ENCODE results near the gene ERGIC1.

Gene ERGIC1

GRCh38 chr5:172969921-172970320 lies 135.9 kb downstream of the ERGIC1 start:
- in situ Hi-C loops (cut with HindIII; ENCODE audit: low pct_ligation_motif_present, low pct_unique_long_range_greater_than_20kb, low sequenced_read_pairs), result no loop called here
- DNase-seq, result no peak

- in situ Hi-C loops (cut with HindIII; ENCODE audit: low pct_ligation_motif_present, low pct_unique_long_range_greater_than_20kb, low sequenced_read_pairs), result no loop called here
Observed at GRCh38 chr5:172971482-172971881, 137.4 kb downstream of the ERGIC1 start.

DNA sequence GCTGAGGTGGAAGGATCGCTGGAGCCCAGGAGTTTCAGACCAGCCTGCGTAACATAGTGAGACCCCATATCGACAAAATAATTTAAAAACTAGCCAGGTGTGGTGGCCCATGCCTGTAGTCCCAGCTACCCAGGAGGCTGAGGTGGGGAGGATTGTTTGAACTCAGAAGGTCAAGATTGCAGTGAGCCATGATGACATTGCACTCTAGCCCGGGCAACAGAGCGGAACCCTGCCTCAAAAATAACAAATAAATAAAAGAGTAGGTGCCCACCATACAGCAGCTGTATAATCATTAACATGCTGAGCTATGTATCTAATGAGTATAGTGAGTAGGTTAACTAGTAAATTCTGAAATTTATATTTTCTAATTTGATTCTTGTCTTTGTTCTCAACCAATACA lies 138.5 kb downstream of the ERGIC1 start:
- in situ Hi-C loops (cut with HindIII; ENCODE audit: low pct_ligation_motif_present, low pct_unique_long_range_greater_than_20kb, low sequenced_read_pairs), result no loop called here
- DNase-seq, result no peak

More at GRCh38 chr5:172971482-172971881, 137.4 kb downstream of the ERGIC1 start:
- no peak for DNase-seq

DNA sequence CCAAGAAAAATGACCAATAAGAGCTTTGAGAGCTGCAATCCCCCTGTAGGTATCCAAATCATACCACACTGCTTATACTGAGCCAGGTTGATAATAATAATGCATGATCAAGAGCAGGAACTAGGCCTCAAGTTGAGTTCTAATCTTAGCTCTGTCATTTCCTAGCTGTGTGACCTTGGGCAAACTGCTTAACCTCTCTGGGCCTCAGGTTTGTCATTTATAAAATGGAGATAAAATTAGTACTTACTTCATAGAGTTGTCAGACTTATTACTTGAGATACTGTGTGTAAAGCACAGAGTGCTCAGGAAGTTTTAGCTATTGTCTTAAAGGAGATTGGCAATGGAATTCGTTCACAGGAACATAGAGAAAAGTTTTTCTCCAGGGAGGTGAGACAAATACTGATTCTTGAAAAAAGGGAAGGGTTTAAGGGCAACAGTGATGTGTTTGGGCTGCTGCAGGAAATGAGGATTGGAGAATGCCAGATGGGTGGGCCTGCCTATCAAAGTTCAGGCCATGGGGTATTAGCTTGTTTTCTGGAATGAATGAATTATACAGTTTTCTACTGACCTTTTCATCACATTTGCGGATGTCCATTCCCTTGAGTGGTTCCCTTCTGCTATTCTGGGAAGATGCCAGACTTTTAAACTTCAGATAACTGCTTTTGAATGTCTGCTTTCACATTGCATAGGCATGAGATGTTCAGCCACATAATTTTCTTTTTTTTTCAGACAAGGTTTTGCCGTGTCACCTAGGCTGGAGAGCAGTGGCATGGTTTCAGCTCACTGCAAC lies 139.3 kb downstream of the ERGIC1 start:
- DNase-seq, result no peak
- in situ Hi-C loops (cut with HindIII; ENCODE audit: low pct_ligation_motif_present, low pct_unique_long_range_greater_than_20kb, low sequenced_read_pairs), result no loop called here

DNA sequence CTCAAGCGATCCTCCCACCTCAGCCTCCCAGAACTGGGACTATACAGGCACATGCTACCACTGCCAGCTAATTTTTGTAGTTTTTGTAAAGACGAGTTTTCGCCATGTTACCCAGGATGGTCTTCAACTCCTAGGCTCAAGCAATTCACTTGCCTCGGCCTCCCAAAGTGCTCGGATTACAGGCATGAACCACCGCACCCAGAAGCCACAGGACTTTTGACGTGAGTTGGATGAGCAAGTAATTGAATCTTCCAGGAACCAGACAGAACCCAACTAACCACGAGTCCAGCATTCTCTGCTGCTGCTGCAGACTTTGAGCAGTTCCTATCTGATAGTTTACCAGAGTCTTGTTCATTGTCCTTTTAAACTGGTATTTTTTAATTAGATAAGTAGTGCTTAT lies 139.9 kb downstream of the ERGIC1 start:
- DNase-seq, result no peak
- in situ Hi-C loops (cut with HindIII; ENCODE audit: low pct_ligation_motif_present, low pct_unique_long_range_greater_than_20kb, low sequenced_read_pairs), result no loop called here

DNA sequence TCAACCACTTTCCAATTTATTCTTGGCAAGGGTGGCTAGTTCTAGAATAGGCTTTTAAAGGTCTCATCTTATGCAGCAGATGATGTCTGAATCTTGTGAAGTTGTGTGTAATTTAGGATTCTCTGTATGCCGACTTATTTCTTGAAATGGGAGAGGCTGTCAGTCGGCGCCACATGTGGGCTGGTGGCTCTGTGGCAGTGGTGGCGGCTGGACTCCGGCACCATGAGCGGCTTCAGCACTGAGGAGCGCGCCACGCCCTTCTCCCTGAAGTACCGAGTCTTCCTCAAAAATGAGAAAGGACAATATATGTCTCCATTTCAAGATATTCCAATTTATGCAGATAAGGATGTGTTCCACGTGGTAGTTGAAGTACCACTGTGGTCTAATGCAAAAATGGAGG lies 141.2 kb downstream of the ERGIC1 start:
- in situ Hi-C loops (cut with HindIII; ENCODE audit: low pct_ligation_motif_present, low pct_unique_long_range_greater_than_20kb, low sequenced_read_pairs), result no loop called here
- no peak for DNase-seq

DNA sequence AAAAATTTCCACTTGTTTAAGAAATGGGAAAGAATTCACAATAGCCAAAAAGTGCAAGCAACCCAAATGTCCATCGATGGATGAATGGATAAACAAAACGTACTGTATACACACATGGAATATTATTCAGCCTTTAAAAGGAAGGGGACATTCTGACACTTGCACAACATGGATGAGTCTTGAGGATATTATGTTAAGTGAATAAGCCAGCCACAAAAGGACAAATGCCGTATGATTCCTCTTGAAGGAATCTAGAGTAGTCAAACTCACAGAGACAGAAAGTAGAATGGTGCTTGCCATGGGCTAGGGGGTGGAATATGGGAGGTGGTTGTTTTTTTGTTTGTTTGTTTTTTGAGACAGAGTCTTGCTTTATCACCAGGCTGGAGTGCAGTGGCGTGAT lies 145.7 kb downstream of the ERGIC1 start:
- no peak for DNase-seq
- in situ Hi-C loops (cut with HindIII; ENCODE audit: low pct_ligation_motif_present, low pct_unique_long_range_greater_than_20kb, low sequenced_read_pairs), result no loop called here

DNA sequence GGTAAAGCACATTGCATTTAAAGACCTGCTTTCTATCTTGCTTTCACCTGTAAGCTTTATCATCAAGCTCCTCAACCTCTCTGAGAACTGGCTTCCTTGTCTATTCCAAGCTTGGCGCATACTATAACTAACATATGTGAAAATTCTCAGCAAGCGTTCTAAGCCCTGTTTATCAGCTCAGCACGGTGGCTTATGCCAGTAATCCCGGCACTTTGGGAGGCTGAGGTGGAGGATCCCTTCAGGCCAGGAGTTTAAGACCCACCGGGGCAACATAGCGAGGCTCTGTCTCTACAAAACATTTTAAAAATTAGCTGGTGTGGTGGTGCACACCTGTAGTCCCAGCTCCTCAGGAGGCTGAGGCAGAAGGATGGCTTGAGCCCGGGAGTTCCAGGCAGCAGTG lies 147.9 kb downstream of the ERGIC1 start:
- DNase-seq, result no peak
- in situ Hi-C loops (cut with HindIII; ENCODE audit: low pct_ligation_motif_present, low pct_unique_long_range_greater_than_20kb, low sequenced_read_pairs), result no loop called here

DNA sequence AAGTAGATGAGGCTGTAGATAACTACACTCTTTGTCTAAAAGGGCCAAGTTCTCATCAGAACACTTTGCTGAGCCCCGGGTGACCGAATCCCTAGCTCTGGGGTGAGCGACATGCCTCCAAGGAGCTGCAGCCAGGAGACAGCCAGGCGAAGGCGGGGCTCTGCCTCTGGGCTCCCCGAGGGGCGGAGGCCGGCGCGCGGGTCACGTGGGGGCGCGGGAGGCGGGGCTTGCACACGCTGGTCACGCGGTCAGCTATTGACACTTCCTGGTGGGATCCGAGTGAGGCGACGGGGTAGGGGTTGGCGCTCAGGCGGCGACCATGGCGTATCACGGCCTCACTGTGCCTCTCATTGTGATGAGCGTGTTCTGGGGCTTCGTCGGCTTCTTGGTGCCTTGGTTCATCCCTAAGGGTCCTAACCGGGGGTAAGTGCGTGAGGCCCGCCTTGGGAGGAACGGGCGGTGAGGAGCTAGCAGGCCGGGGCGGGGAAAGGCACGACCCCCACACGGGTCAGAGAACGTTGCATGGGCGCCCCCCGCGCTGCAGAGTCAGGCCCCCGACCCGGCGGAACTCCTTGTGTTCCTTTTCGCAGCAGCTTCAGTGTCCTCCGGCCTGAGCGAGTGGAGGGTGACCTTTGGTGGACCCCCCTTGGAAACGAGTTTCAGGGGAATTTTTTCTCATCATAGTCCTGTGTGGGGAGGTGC lies 149.6 kb downstream of the ERGIC1 start, which contains the start of gene ATP6V0E1:
TSS of gene ATP6V0E1 (plus strand) at position 230 of the 702 bp plus-strand sequence. CDS start at position 320, 90 bp downstream.
- peak; percentile 91 for DNase-seq
- in situ Hi-C loops (cut with HindIII; ENCODE audit: low pct_ligation_motif_present, low pct_unique_long_range_greater_than_20kb, low sequenced_read_pairs), result no loop called here

- DNase-seq, result peak; percentile 79
- in situ Hi-C loops (cut with HindIII; ENCODE audit: low pct_ligation_motif_present, low pct_unique_long_range_greater_than_20kb, low sequenced_read_pairs), result no loop called here
Observed at GRCh38 chr5:172984244-172984953, 150.3 kb downstream of the ERGIC1 start.

GRCh38 chr5:172985596-172985995 lies 151.5 kb downstream of the ERGIC1 start:
- DNase-seq, result no peak
- in situ Hi-C loops (cut with HindIII; ENCODE audit: low pct_ligation_motif_present, low pct_unique_long_range_greater_than_20kb, low sequenced_read_pairs), result no loop called here

DNA sequence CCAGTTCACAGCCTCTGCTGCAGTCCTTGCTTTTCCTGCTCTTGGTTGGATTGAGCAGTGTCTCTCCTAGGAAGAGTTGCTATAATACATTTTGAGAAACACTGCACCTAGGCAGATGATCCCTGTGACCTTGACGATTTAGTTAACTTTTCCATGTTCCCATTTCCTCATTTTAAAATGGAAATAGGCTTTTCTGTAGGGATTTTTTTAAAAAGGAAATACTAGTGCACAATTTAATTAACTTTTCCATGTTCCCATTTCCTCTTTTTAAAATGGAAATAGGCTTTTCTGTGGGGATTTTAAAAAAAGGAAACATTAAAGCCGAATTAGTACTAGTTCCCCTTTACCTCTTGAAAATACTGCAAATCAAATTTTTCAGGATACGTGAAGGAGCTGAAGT lies 154.2 kb downstream of the ERGIC1 start:
- in situ Hi-C loops (cut with HindIII; ENCODE audit: low pct_ligation_motif_present, low pct_unique_long_range_greater_than_20kb, low sequenced_read_pairs), result no loop called here
- DNase-seq, result no peak

DNA sequence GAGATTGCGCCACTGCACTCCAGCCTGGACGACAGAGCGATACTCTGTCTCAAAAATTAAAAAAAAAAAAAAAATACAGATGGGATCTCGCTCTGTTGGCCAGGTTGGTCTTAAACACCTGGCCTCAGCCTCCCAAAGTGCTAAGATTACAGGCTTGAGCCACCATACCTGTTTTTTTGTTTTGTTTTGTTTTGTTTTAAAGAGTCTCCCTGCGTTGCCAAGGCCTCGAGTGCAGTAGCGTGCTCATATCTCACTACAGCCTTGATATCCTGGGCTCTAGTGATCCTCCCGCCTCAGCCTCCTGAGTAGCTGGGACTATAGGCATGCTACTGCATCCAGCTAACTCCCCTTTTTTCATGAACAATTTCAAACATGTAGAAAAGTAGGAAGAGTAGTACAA lies 156.7 kb downstream of the ERGIC1 start:
- DNase-seq, result no peak
- in situ Hi-C loops (cut with HindIII; ENCODE audit: low pct_ligation_motif_present, low pct_unique_long_range_greater_than_20kb, low sequenced_read_pairs), result no loop called here

DNA sequence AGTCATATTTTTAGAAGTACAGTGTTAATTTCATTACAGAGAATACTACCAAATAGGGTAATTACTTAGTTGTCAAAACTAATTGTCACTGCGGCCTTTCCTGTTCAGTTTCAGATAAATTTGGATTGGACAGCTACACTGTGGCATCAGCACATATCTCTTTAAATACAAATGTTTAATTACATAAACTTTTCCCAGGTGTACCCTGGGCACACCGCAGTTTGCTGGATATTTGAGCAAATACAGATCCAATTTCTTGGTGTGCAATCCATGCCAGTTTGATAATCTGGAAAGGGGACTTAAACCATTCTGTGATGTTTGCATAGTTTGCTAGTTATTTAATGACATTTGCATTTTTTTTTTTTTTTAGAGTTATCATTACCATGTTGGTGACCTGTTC lies 160.4 kb downstream of the ERGIC1 start:
- DNase-seq, result no peak
- in situ Hi-C loops (cut with HindIII; ENCODE audit: low pct_ligation_motif_present, low pct_unique_long_range_greater_than_20kb, low sequenced_read_pairs), result no loop called here

- in situ Hi-C loops (cut with HindIII; ENCODE audit: low pct_ligation_motif_present, low pct_unique_long_range_greater_than_20kb, low sequenced_read_pairs), result no loop called here
- DNase-seq, result no peak
Observed at GRCh38 chr5:172999372-172999973, 165.4 kb downstream of the ERGIC1 start.

- in situ Hi-C loops (cut with HindIII; ENCODE audit: low pct_ligation_motif_present, low pct_unique_long_range_greater_than_20kb, low sequenced_read_pairs), result no loop called here
- no peak for DNase-seq
Observed at GRCh38 chr5:172999974-173000373, 165.9 kb downstream of the ERGIC1 start.

- in situ Hi-C loops (cut with HindIII; ENCODE audit: low pct_ligation_motif_present, low pct_unique_long_range_greater_than_20kb, low sequenced_read_pairs), result no loop called here
- no peak for DNase-seq
Observed at GRCh38 chr5:173001229-173001841, 167.3 kb downstream of the ERGIC1 start.

Measured in ACHN (cell line).